Measurements from ENCODE around the gene OSBPL5. TPM values are rescaled to one million over a fixed set of nuclear protein-coding genes. Genes with fewer than 3 reads are reported as not detected.

Gene OSBPL5
- total RNA-seq, 1 donor from 2014 or later, result 88.4 TPM

GRCh38 chr11:3121931-3122774 is 43.0 kb downstream of the OSBPL5 start:
- intact Hi-C loops (cut with DNase I), result no loop called here
- no peaks in the 10 kb centered on the region for H3K9me3 ChIP-seq
- no peak overlapping the region for H3K4me3 ChIP-seq
- H3K27me3 ChIP-seq, result no peaks in the 10 kb centered on the region
- peak overlapping the region; percentile 92 for H3K27ac ChIP-seq
- TF ChIP-seq POLR2AphosphoS5 (IDR thresholded peaks at IDR 0.05; ENCODE audit: insufficient read depth in 1 of 2, low read depth in 1 of 2), result no peak
- no peak for TF ChIP-seq POLR2A (IDR thresholded peaks at IDR 0.05)
- no peak for TF ChIP-seq CTCF (IDR thresholded peaks at IDR 0.05)
- no peak for DNase-seq (ENCODE audit: extremely low spot score in 2 of 2)
- H3K4me1 ChIP-seq, result peaks cover 39% of the 10 kb centered on the region
- H3K36me3 ChIP-seq, result peaks cover 0 to 33% of the 10 kb centered on the region in 2 donors

- intact Hi-C loops (cut with DNase I), result no loop called here
- no peak for DNase-seq (ENCODE audit: extremely low spot score in 2 of 2)
- Histone ChIP-seq H3K4me3 (no peak overlapping the region), H3K36me3 (peaks cover 0 to 33% of the 10 kb centered on the region in 2 donors), H3K27ac (peak overlapping the region; percentile 92), H3K27me3 (no peaks in the 10 kb centered on the region), H3K9me3 (no peaks in the 10 kb centered on the region), H3K4me1 (peaks cover 33% of the 10 kb centered on the region)
- no peak for TF ChIP-seq POLR2AphosphoS5 (IDR thresholded peaks at IDR 0.05; ENCODE audit: insufficient read depth in 1 of 2, low read depth in 1 of 2)
- no peak for TF ChIP-seq CTCF (IDR thresholded peaks at IDR 0.05)
- TF ChIP-seq POLR2A (IDR thresholded peaks at IDR 0.05), result no peak
Observed at GRCh38 chr11:3121416-3121815, 43.7 kb downstream of the OSBPL5 start.

DNA sequence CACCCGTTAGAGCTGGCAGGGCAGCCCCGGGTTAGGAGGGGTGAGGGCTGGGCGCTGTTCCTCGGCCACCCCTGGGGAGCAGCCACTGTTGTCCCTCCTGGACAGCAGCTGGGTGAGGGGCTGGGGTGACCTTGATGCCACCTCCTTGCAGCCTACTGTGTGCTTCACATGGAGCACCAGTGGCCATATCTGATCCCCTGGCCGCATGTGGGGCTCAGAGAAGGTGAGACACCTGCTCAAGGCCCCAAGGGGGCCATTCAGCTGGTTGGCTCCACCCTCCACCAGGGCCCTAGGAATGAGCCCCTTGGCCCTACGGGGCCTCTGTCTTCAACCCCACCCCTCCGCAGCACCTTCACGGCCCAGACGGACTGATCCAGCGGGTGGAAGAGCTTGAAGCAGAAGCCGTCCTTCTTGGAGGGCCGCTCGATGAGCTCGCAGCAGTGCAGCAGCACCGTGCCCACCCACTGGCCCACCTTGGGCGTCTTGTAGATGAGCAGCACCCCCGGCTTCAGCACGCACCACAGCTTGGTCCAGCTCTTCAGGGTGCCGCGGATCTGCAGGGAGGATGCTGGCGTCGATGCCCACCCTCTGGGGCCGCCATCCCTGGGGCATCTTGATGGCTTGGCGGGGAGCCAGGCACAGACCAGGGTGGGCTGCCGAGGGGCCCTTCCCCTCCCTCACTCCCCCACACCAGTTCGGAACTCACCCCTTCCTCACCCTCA is 44.9 kb downstream of the OSBPL5 start:
- H3K27ac ChIP-seq, result no peak overlapping the region
- intact Hi-C loops (cut with DNase I), result no loop called here
- H3K9me3 ChIP-seq, result no peaks in the 10 kb centered on the region
- peaks cover 43% of the 10 kb centered on the region for H3K4me1 ChIP-seq
- H3K27me3 ChIP-seq, result no peaks in the 10 kb centered on the region
- peaks cover 0 to 33% of the 10 kb centered on the region in 2 donors for H3K36me3 ChIP-seq
- H3K4me3 ChIP-seq, result no peak overlapping the region
- no peak for DNase-seq (ENCODE audit: extremely low spot score in 2 of 2)
- TF ChIP-seq POLR2AphosphoS5 (IDR thresholded peaks at IDR 0.05; ENCODE audit: insufficient read depth in 1 of 2, low read depth in 1 of 2) (no peak), CTCF (IDR thresholded peaks at IDR 0.05) (no peak), POLR2A (IDR thresholded peaks at IDR 0.05) (no peak)

- Histone ChIP-seq H3K27ac (peak overlapping the region; percentile 27), H3K4me1 (peaks cover 34% of the 10 kb centered on the region), H3K36me3 (peaks cover 0 to 33% of the 10 kb centered on the region in 2 donors), H3K9me3 (no peaks in the 10 kb centered on the region), H3K4me3 (no peak overlapping the region), H3K27me3 (no peaks in the 10 kb centered on the region)
- intact Hi-C loops (cut with DNase I), result no loop called here
- TF ChIP-seq POLR2A (IDR thresholded peaks at IDR 0.05), result no peak
- no peak for TF ChIP-seq POLR2AphosphoS5 (IDR thresholded peaks at IDR 0.05; ENCODE audit: insufficient read depth in 1 of 2, low read depth in 1 of 2)
- no peak for TF ChIP-seq CTCF (IDR thresholded peaks at IDR 0.05)
- DNase-seq (ENCODE audit: extremely low spot score in 2 of 2), result no peak
Observed at GRCh38 chr11:3119141-3119821, 45.8 kb downstream of the OSBPL5 start.
